NB4 (cell line): ENCODE data around the gene FNDC8.
"Not testable (repeated sequence)": the region's sequence is repeated elsewhere in the genome, so short reads cannot be mapped to it uniquely, and the experiment has no call there.

Experiments
- CTCF ChIP-seq: IDR thresholded peaks from one replicate; pipeline ENCODE4 v1.5.1; 2012; ENCODE audit warnings: low read depth, low read length
- MAX ChIP-seq: IDR thresholded peaks from 2 replicates; pipeline ENCODE4 v1.6.1; 2011; ENCODE audit warnings: low read depth, low read length
- POLR2A ChIP-seq: IDR thresholded peaks from 2 replicates; pipeline ENCODE4 v1.6.1; 2011; ENCODE audit warnings: mild to moderate bottlenecking; ENCODE audit not compliant: insufficient read length; ENCODE audit errors: extremely low read depth

- not testable (repeated sequence) for TF ChIP-seq CTCF, POLR2A, MAX
Observed at GRCh38 chr17:35179379-35179778, 58.0 kb downstream of the FNDC8 start.
